ENCODE measurements around the gene GJA1.

DNA sequence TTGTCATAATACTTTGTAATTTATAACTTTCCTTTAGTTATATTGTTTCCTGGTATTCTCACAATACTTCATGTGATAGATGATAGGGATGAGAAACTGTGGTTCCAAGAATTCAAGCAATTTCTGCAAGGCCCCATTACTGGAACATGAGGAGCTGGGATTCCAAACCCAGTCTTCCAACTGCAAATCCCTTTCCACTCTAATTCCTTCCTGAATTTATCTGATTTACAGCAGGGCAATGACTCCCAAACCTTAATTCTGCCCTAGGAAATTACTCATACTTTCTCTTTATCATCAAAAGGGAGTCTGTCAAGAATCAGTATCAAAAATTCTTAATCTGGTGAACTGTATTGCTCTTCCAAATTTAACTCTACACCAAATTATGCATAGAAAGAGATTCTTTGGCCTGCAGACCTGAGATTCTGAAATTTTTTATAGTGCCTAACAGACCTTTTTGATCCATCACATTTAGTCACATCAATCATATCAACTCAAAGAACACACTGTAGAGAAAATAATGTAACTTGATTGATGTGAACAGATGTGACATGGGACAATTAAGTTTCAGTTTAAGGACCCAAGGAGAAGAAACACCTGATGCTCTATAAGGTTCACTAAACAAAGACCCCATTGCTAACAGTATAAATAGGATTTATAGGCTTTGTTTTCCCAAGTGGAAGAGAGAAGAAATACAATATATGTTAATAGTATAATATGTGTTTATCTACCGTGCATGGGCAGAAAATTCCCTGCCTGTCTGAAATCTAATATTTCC, 41.5 kb upstream of the GJA1 start:
- TF ChIP-seq CTCF (conservative IDR thresholded peaks at IDR 0.05): no peak
- TF ChIP-seq ZFX (IDR thresholded peaks at IDR 0.05): no peak
